Glutamatergic neuron (in vitro differentiated cells): ENCODE data around the gene AHDC1. TPM values are rescaled to one million over a fixed set of nuclear protein-coding genes. Genes with fewer than 3 reads are reported as not detected.
A peak's percentile ranks its signal among the peaks of the same experiment; 100 is the strongest.

ENCODE experiments used
- DNase-seq: peaks from one replicate; pipeline ENCODE4 v3.0.0; 2022
- H3K27ac Mint-ChIP-seq: one replicate; pipeline ENCODE4 v1.8.0; 2020; ENCODE audit warnings: mild to moderate bottlenecking, mixed read lengths, inconsistent platforms; ENCODE audit not compliant: unreplicated experiment
- H3K27me3 Mint-ChIP-seq: one replicate; pipeline ENCODE4 v1.8.0; 2020; ENCODE audit warnings: mild to moderate bottlenecking, moderate library complexity, mixed read lengths, inconsistent platforms; ENCODE audit not compliant: unreplicated experiment
- H3K36me3 Mint-ChIP-seq: one replicate; pipeline ENCODE4 v1.8.0; 2020; ENCODE audit warnings: mild to moderate bottlenecking, mixed read lengths, inconsistent platforms; ENCODE audit not compliant: unreplicated experiment
- H3K4me1 Mint-ChIP-seq: one replicate; pipeline ENCODE4 v1.8.0; 2020; ENCODE audit warnings: mild to moderate bottlenecking, low read depth, mixed read lengths, inconsistent platforms; ENCODE audit not compliant: unreplicated experiment
- H3K4me3 Mint-ChIP-seq: one replicate; pipeline ENCODE4 v1.8.0; 2020; ENCODE audit warnings: mild to moderate bottlenecking, mixed read lengths, inconsistent platforms; ENCODE audit not compliant: unreplicated experiment
- H3K9me3 Mint-ChIP-seq: one replicate; pipeline ENCODE4 v1.8.0; 2020; ENCODE audit warnings: mild to moderate bottlenecking, moderate library complexity, mixed read lengths, inconsistent platforms; ENCODE audit not compliant: unreplicated experiment
- CTCF ChIP-seq: fragments of 200-600 bp; sonication (generic); IDR thresholded peaks from one replicate; pipeline ENCODE4 v1.5.0; 2021; ENCODE audit not compliant: partially characterized antibody, unreplicated experiment
- total RNA-seq: library from RNA; stranded (reverse); fragmentation: NEBNext Ultra II Directional; extraction: Animal tissue kit (Norgen Biotek cat#: 25700); gene quantifications from one replicate; pipeline ENCODE4 v1.2.1, GENCODE V29; 2021; ENCODE audit not compliant: unreplicated experiment

Gene AHDC1
- total RNA-seq, 1 donor from 2014 or later, result 131 TPM

- Mint-ChIP-seq H3K4me1 (peaks cover 73% of the 10 kb centered on the region), H3K9me3 (peaks cover 5% of the 10 kb centered on the region), H3K4me3 (peak overlapping the region; percentile 78), H3K36me3 (no peaks in the 10 kb centered on the region), H3K27ac (peak overlapping the region; percentile 62), H3K27me3 (peaks cover 22% of the 10 kb centered on the region)
- TF ChIP-seq CTCF, result peak; percentile 82
- DNase-seq, result peak; percentile 81
Observed at GRCh38 chr1:27568300-27569087, 35.5 kb downstream of the AHDC1 start.

- peaks cover 27% of the 10 kb centered on the region for H3K27me3 Mint-ChIP-seq
- H3K27ac Mint-ChIP-seq, result peak overlapping the region; percentile 62
- TF ChIP-seq CTCF, result no peak
- H3K4me3 Mint-ChIP-seq, result peak overlapping the region; percentile 78
- H3K4me1 Mint-ChIP-seq, result peaks cover 76% of the 10 kb centered on the region
- no peaks in the 10 kb centered on the region for H3K36me3 Mint-ChIP-seq
- peaks cover 9% of the 10 kb centered on the region for H3K9me3 Mint-ChIP-seq
- DNase-seq, result no peak
Observed at GRCh38 chr1:27567971-27568299, 36.0 kb downstream of the AHDC1 start.

- no peak for DNase-seq
- H3K27ac Mint-ChIP-seq, result peak overlapping the region; percentile 73
- H3K36me3 Mint-ChIP-seq, result no peaks in the 10 kb centered on the region
- no peak for TF ChIP-seq CTCF
- H3K4me3 Mint-ChIP-seq, result peak overlapping the region; percentile 78
- peaks cover 16% of the 10 kb centered on the region for H3K9me3 Mint-ChIP-seq
- peaks cover 25% of the 10 kb centered on the region for H3K27me3 Mint-ChIP-seq
- peaks cover 75% of the 10 kb centered on the region for H3K4me1 Mint-ChIP-seq
Observed at GRCh38 chr1:27567146-27567526, 36.8 kb downstream of the AHDC1 start.

- DNase-seq, result no peak
- peaks cover 27% of the 10 kb centered on the region for H3K27me3 Mint-ChIP-seq
- peaks cover 16% of the 10 kb centered on the region for H3K9me3 Mint-ChIP-seq
- TF ChIP-seq CTCF, result no peak
- peaks cover 73% of the 10 kb centered on the region for H3K4me1 Mint-ChIP-seq
- peak overlapping the region; percentile 81 for H3K27ac Mint-ChIP-seq
- no peaks in the 10 kb centered on the region for H3K36me3 Mint-ChIP-seq
- peak overlapping the region; percentile 78 for H3K4me3 Mint-ChIP-seq
Observed at GRCh38 chr1:27566462-27567145, 37.3 kb downstream of the AHDC1 start.
